ENCODE data around the gene PIWIL1. TPM values are rescaled to one million over a fixed set of nuclear protein-coding genes. Genes with fewer than 3 reads are reported as not detected.

The PIWIL1 gene
- total and polyA plus RNA-seq, 2 of the 4 experiments (the other 2 are of a cell fraction): not detected

- H3K14ac ChIP-seq (replicated peaks; ENCODE audit: low read depth, low read length): no peak overlapping the region
- ChIA-PET POLR2A (ENCODE audit: unreplicated experiment) (no interaction called here), CTCF (no interaction called here)
These were observed 67.6 kb downstream of the PIWIL1 start for GRCh38 chr12:130405332-130405731.

More at GRCh38 chr12:130405332-130405731, 67.6 kb downstream of the PIWIL1 start:
- Histone ChIP-seq H3K36me3 (ENCODE audit: control insufficient read depth, insufficient read depth, low read length) (no peaks in the 10 kb centered on the region), H4K20me1 (ENCODE audit: insufficient read depth, low read length) (no peaks in the 10 kb centered on the region), H3K23ac (ENCODE audit: low read depth, low read length) (no peak overlapping the region), H3K9me3 (ENCODE audit: control insufficient read depth, insufficient read depth, low read length) (peaks cover 33% of the 10 kb centered on the region), H3K79me1 (ENCODE audit: low read depth in 1 of 2, low read length in 2 of 2) (no peaks in the 10 kb centered on the region), H2AK9ac (replicated peaks; ENCODE audit: low read depth, low read length, poor library complexity) (no peak overlapping the region), H4K8ac (ENCODE audit: low read depth in 2 of 2, low read length in 2 of 2) (no peak overlapping the region), H3K4me3 (ENCODE audit: insufficient read depth, low read depth, low read length) (no peak overlapping the region), H2AK5ac (ENCODE audit: low read depth, low read length) (no peak overlapping the region), H3K4ac (ENCODE audit: low read depth, low read length) (no peak overlapping the region), H3K4me1 (ENCODE audit: control insufficient read depth, insufficient read depth, low read length) (no peaks in the 10 kb centered on the region), H3K27ac (ENCODE audit: insufficient read depth, low read length) (no peak overlapping the region), H4K91ac (ENCODE audit: insufficient read depth, low read depth, low read length) (no peak overlapping the region), H2BK120ac (ENCODE audit: low read depth, low read length) (no peak overlapping the region), H2AFZ (replicated peaks; ENCODE audit: low read length, poor library complexity) (no peak overlapping the region), H3K56ac (ENCODE audit: extremely low read depth, insufficient read depth, low read length) (no peak overlapping the region), H2BK15ac (ENCODE audit: low read depth, low read length) (no peak overlapping the region), H4K5ac (ENCODE audit: low read depth, low read length) (no peak overlapping the region), H3K18ac (ENCODE audit: low read depth, low read length) (no peak overlapping the region), H3K4me2 (ENCODE audit: low read depth, low read length) (no peak overlapping the region), H3K9me1 (ENCODE audit: insufficient read depth, low read length) (no peaks in the 10 kb centered on the region), H3K27me3 (ENCODE audit: control insufficient read depth, insufficient read depth, low read length) (no peaks in the 10 kb centered on the region), H2BK5ac (ENCODE audit: low read depth, low read length, poor library complexity, severe bottlenecking) (no peak overlapping the region), H2BK20ac (ENCODE audit: low read depth, low read length) (no peak overlapping the region), H3K9ac (ENCODE audit: low read depth, low read length) (no peak overlapping the region)
- TF ChIP-seq POLR2A (IDR thresholded peaks at IDR 0.05; ENCODE audit: low read depth, low read length) (no peak), BHLHE40 (IDR thresholded peaks at IDR 0.05; ENCODE audit: low read depth, low read length) (no peak), CEBPB (IDR thresholded peaks at IDR 0.05; ENCODE audit: low read depth, low read length) (no peak), USF2 (IDR thresholded peaks at IDR 0.05; ENCODE audit: low read depth, low read length) (no peak), MXI1 (IDR thresholded peaks at IDR 0.05; ENCODE audit: borderline replicate concordance, low read depth, low read length) (no peak), RAD21 (IDR thresholded peaks at IDR 0.05; ENCODE audit: low read length) (no peak), FOS (IDR thresholded peaks at IDR 0.05; ENCODE audit: low read depth, low read length) (no peak), SMC3 (IDR thresholded peaks at IDR 0.05; ENCODE audit: low read depth, low read length) (no peak), RFX5 (IDR thresholded peaks at IDR 0.05; ENCODE audit: low read depth, low read length) (no peak), RCOR1 (IDR thresholded peaks at IDR 0.05; ENCODE audit: insufficient replicate concordance, low read length) (no peak), MAFK (IDR thresholded peaks at IDR 0.05; ENCODE audit: low read depth, low read length) (no peak), MAZ (IDR thresholded peaks at IDR 0.05; ENCODE audit: borderline replicate concordance, low read depth, low read length) (no peak)
- dilution Hi-C loops (cut with HindIII; ENCODE audit: low sequenced_read_pairs, unreplicated experiment): no loop called here
- no peak for DNase-seq
- ATAC-seq (ENCODE audit: low read depth): no peak
- BruUV-seq (replicated peaks): no TSS peak
- in situ Hi-C loops (cut with MboI; ENCODE audit: low sequenced_read_pairs): no loop called here
- intact Hi-C loops (cut with micrococcal nuclease): no loop called here
- WGBS, 2 experiments (ENCODE audit: extremely low coverage in 2 of 2, insufficient read length in 1 of 2): no CpG with 5 or more reads among the region's 7 CpGs

Measured in IMR-90 (cell line).